Esophagus muscularis mucosa (tissue), 4 donors: Measurements from ENCODE around the gene SFXN3. TPM values are rescaled to one million over a fixed set of nuclear protein-coding genes. Genes with fewer than 3 reads are reported as not detected.

Experiments used
- DNase-seq: peaks from one replicate; pipeline ENCODE4 v3.0.0-alpha.2; 2017; ENCODE audit errors: extremely low spot score
- H3K27ac ChIP-seq, 4 donors: fragments of 200-600 bp; sonication (generic); replicated peaks in 1 of 4; 1 replicate in 3 of 4; 2 replicates in 1 of 4; pipeline ENCODE4 v1.5.1; 2016 to 2019; ENCODE audit warnings: mild to moderate bottlenecking in 1 of 4
- H3K27me3 ChIP-seq, 4 donors: fragments of 200-600 bp; sonication (generic); one replicate each; pipeline versions ENCODE4 v1.5.1 to v1.6.0; 2016 to 2019
- H3K36me3 ChIP-seq, 4 donors: fragments of 200-600 bp; sonication (generic); one replicate each; pipeline ENCODE4 v1.5.1; 2016 to 2019
- H3K4me1 ChIP-seq, 4 donors: fragments of 200-600 bp; sonication (generic); one replicate each; pipeline ENCODE4 v1.5.1; 2016 to 2019
- H3K4me3 ChIP-seq, 4 donors: fragments of 200-600 bp; sonication (generic); 1 replicate in 2 of 4; 2 replicates in 2 of 4; pipeline ENCODE4 v1.5.1; 2016 to 2019; ENCODE audit warnings: mild to moderate bottlenecking in 4 of 4, moderate library complexity in 1 of 4
- H3K9me3 ChIP-seq, 4 donors: fragments of 200-600 bp; sonication (generic); 1 replicate in 3 of 4; 2 replicates in 1 of 4; pipeline ENCODE4 v1.5.1; 2016 to 2019
- EP300 ChIP-seq: sonication (generic); formaldehyde crosslinking; IDR thresholded peaks from one replicate; pipeline ENCODE4 v1.6.1; 2017; ENCODE audit warnings: antibody characterized with exemption
- POLR2A ChIP-seq: fragments of 450-650 bp; IDR thresholded peaks from one replicate; pipeline ENCODE4 v1.6.1; 2017; ENCODE audit warnings: antibody characterized with exemption, moderate library complexity, mild to moderate bottlenecking, low read depth
- POLR2AphosphoS5 ChIP-seq, 2 donors: sonication (generic); formaldehyde crosslinking; IDR thresholded peaks; one replicate each; pipeline ENCODE4 v1.6.1; 2017; ENCODE audit warnings: antibody characterized with exemption in 2 of 2
- WGBS: methylation state at CpG from one replicate; pipeline ENCODE4 v1.1.5; 2018; 5-methylcytosine and 5-hydroxymethylcytosine counted together
- intact Hi-C: fragments of 100-400 bp; cut with DNase I; formaldehyde crosslinking; loops from one replicate; pipeline ENCODE4 v1.15.1; 2023
- total RNA-seq, 4 donors: library from RNA; depleted of rRNA; stranded (reverse); fragments of >200 nt; gene quantifications; one replicate each; pipeline versions ENCODE4 v1.1.0 to v1.2.1, GENCODE V29; 2016
- TF ChIP-seq, protein P1 (sequence below), 3 experiments: fragments of 200-600 bp in 2 of 3; fragments of 450-650 bp in 1 of 3; sonication (generic) in 2 of 3; IDR thresholded peaks; one replicate each; pipeline ENCODE4 v1.5.1; 2017 to 2019; ENCODE audit warnings: antibody characterized with exemption in 3 of 3, mild to moderate bottlenecking in 2 of 3, moderate library complexity in 1 of 3

Gene SFXN3
- total RNA-seq, 4 donors from 2014 or later = 40.9 to 95.5 (median 76.1) TPM

- intact Hi-C loops = no loop called here
- 37% methylated on average over 5 of the region's 5 CpGs for WGBS
- no peak overlapping the region for H3K4me3 ChIP-seq
- no peaks in the 10 kb centered on the region for H3K36me3 ChIP-seq
- H3K9me3 ChIP-seq = no peaks in the 10 kb centered on the region
- H3K27me3 ChIP-seq = peaks cover 0 to 82% (median 0%) of the 10 kb centered on the region in 4 donors
- DNase-seq = no peak
- TF ChIP-seq POLR2A (no peak), POLR2AphosphoS5 (IDR thresholded peaks at IDR 0.05) (no peak), EP300 (no peak)
- TF ChIP-seq, protein P1, sequence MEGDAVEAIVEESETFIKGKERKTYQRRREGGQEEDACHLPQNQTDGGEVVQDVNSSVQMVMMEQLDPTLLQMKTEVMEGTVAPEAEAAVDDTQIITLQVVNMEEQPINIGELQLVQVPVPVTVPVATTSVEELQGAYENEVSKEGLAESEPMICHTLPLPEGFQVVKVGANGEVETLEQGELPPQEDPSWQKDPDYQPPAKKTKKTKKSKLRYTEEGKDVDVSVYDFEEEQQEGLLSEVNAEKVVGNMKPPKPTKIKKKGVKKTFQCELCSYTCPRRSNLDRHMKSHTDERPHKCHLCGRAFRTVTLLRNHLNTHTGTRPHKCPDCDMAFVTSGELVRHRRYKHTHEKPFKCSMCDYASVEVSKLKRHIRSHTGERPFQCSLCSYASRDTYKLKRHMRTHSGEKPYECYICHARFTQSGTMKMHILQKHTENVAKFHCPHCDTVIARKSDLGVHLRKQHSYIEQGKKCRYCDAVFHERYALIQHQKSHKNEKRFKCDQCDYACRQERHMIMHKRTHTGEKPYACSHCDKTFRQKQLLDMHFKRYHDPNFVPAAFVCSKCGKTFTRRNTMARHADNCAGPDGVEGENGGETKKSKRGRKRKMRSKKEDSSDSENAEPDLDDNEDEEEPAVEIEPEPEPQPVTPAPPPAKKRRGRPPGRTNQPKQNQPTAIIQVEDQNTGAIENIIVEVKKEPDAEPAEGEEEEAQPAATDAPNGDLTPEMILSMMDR (IDR thresholded peaks at IDR 0.05) = no peak
- no peak overlapping the region for H3K27ac ChIP-seq
- no peaks in the 10 kb centered on the region for H3K4me1 ChIP-seq
Measured at GRCh38 chr10:101080933-101081931, 50.2 kb downstream of the SFXN3 start.

DNA sequence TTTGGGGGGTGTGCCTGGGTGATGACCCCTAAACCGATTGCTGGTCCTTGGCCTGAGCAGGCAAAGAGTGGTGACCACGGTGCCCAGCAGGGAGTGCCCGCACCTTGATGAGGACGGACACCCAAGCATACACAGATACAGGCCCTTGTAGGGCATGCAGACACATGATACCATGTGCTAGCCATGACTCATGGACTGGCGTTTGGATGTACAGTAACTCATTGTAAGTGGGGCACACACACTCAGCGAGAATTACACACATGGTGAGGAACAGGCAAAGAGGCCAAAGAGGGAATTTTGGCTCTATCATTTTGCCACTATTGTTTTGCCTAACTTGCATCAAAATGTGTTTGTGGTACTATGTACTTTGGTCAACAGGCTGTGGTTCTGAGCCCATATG, 54.8 kb downstream of the SFXN3 start:
- Histone ChIP-seq H3K4me1 (no peaks in the 10 kb centered on the region), H3K27ac (no peak overlapping the region), H3K36me3 (no peaks in the 10 kb centered on the region), H3K27me3 (peaks cover 0 to 93% (median 4%) of the 10 kb centered on the region in 4 donors), H3K9me3 (no peaks in the 10 kb centered on the region), H3K4me3 (no peak overlapping the region)
- TF ChIP-seq, protein P1 (IDR thresholded peaks at IDR 0.05) = no peak
- TF ChIP-seq EP300 (no peak), POLR2A (no peak), POLR2AphosphoS5 (IDR thresholded peaks at IDR 0.05) (no peak)
- 65% methylated on average over 5 of the region's 6 CpGs for WGBS
- no peak for DNase-seq
- intact Hi-C loops = no loop called here

- no peak for DNase-seq
- Histone ChIP-seq H3K4me3 (no peak overlapping the region), H3K9me3 (no peaks in the 10 kb centered on the region), H3K4me1 (no peaks in the 10 kb centered on the region), H3K27ac (no peak overlapping the region), H3K36me3 (no peaks in the 10 kb centered on the region), H3K27me3 (peaks cover 0 to 97% (median 10%) of the 10 kb centered on the region in 4 donors)
- TF ChIP-seq POLR2A = no peak
- TF ChIP-seq, protein P1 (IDR thresholded peaks at IDR 0.05) = no peak
- no peak for TF ChIP-seq POLR2AphosphoS5 (IDR thresholded peaks at IDR 0.05)
- no peak for TF ChIP-seq EP300
- WGBS = 62% methylated on average over 5 of the region's 10 CpGs
- intact Hi-C loops = no loop called here
Measured at GRCh38 chr10:101087376-101087775, 56.3 kb downstream of the SFXN3 start.

DNA sequence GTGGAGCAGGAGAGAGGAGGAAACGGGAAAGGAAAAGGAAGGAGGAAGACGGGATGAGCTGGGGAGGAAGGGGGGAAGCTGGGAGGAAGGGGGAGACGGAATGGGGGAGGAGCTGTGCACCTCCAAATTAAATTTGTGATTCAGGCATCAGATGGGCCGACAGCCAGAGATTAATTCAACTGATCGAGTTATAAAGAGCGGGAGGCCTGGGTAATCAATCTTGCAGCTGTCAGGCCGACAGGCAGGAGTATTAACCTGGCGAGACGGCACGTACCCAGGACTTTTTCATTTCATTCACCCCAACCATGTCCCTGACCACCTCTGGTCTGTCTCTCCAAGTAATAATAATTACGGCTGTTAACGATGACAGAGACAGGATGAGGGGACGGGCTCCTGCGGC, 56.9 kb downstream of the SFXN3 start:
- H3K27ac ChIP-seq = no peak overlapping the region
- no peaks in the 10 kb centered on the region for H3K9me3 ChIP-seq
- H3K36me3 ChIP-seq = no peaks in the 10 kb centered on the region
- intact Hi-C loops = no loop called here
- H3K4me3 ChIP-seq = no peak overlapping the region
- no peak for TF ChIP-seq POLR2A
- TF ChIP-seq POLR2AphosphoS5 (IDR thresholded peaks at IDR 0.05) = no peak
- no peak for TF ChIP-seq EP300
- TF ChIP-seq, protein P1 (IDR thresholded peaks at IDR 0.05) = no peak
- no peaks in the 10 kb centered on the region for H3K4me1 ChIP-seq
- WGBS = 28% methylated on average over 14 of the region's 14 CpGs
- H3K27me3 ChIP-seq = peaks cover 0 to 97% (median 14%) of the 10 kb centered on the region in 4 donors
- no peak for DNase-seq
